GM19328 (cell line): ENCODE data around the gene CEP170B.
"Not testable (repeated sequence)": the region's sequence is repeated elsewhere in the genome, so short reads cannot be mapped to it uniquely, and the experiment has no call there.

ENCODE experiments used
- ATAC-seq: cut with Tn5 transposase; IDR thresholded peaks from one replicate; pipeline ENCODE4 v1.9.1; 2021; ENCODE audit warnings: mild to moderate bottlenecking, moderate library complexity; ENCODE audit not compliant: unreplicated experiment

The CEP170B gene

DNA sequence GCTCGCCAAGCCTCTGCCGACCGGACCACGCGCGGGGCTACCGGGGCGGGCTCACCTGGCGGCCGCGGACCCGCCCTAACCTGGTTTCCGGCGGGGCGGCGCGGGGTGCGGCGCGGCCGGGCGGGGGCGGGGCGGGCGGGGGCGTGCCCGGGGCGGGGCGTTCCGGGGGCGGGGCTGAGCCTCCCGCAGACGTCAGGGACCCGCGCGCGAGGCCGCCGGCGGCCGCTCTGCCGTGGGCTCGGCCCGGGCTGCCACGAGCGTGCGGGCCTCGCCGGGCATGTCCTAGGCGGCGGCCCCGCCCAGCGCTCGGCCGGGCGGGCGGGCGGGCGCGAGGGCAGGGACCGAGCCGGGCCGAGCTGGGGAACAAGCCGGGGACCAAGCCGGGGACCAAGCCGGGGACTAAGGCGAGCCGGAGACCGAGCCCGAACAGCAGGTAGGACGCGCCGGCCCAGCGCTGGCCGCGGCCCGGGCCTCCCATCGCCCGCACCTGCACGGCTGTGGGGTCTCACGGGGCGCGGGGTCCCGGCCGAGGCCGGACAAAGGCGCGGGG, at the start of gene CEP170B:
Gene CEP170B, plus strand, starts transcription at position 188 of the 550 bp plus-strand sequence. CDS start 3,183 bp downstream, outside the sequence.
- ATAC-seq = no peak

GRCh38 chr14:104816616-104816884, 48.5 kb upstream of the CEP170B start:
- peak; percentile 11 for ATAC-seq

DNA sequence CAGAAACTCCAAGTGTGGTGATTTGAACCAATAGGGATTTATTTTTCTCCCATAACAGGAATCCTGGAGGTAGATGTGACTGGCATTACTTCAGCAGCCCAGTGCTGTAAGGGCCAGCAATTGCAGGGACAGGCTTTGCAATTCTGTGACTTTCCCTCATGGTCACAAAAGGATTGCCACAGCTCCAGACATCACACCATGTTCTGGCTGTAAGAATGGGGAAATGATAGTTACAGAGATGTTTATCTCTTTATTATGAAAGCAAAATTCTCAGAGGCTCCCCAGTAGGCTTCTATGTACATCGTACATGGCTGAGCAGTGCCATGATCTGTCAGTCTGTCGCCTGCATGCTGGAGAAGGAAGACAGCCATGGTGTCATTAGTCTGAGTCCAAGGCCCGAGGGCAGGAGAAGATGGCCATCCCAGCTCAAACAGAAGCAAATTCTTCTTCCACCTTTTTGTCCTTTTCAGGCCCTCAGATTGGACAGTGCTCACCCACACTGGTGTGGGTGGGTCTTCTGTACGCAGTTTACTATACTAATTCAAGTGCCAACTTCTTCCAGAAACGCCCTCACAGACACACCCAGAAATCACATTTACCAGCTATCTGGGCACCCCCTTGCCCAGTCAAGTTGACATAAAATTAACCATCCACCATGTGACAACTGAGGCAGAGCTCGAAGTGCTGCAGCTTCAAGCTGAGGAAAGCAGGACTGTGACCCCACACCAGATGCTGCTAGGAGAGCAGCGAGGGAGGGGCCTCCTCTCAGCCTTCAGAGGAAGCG, 46.9 kb upstream of the CEP170B start:
- ATAC-seq = no peak

GRCh38 chr14:104818714-104819161, 46.3 kb upstream of the CEP170B start:
- ATAC-seq = no peak

- ATAC-seq = no peak
Observed at GRCh38 chr14:104819361-104819781, 45.7 kb upstream of the CEP170B start.

DNA sequence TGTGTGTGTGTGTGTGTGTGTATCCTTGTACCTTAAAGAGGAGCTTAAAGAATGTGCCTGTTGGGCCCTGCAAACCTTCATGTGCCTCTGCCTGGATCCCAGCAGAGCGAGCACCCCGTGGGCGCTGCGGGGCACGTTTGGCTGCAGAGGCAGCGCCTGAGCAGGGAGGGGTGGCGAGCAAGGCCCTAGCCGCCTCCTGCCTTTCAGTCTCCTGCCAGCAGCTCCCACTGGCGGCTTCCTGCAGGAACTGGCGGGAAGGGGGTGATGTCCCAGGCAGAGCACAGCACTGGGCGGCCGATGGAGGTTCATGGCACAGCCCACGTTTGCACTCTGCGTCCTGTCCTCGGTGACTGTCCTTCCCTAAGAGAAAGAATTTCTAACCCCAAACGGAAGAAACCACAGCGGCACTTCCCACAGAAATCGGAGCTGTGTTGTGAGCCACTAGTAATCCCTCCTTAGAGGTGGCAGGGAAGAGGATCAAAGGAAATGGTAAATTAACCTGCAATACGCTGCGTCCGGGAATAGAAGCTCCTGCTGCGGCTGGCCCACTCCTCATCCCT, 44.3 kb upstream of the CEP170B start:
- no peak for ATAC-seq

DNA sequence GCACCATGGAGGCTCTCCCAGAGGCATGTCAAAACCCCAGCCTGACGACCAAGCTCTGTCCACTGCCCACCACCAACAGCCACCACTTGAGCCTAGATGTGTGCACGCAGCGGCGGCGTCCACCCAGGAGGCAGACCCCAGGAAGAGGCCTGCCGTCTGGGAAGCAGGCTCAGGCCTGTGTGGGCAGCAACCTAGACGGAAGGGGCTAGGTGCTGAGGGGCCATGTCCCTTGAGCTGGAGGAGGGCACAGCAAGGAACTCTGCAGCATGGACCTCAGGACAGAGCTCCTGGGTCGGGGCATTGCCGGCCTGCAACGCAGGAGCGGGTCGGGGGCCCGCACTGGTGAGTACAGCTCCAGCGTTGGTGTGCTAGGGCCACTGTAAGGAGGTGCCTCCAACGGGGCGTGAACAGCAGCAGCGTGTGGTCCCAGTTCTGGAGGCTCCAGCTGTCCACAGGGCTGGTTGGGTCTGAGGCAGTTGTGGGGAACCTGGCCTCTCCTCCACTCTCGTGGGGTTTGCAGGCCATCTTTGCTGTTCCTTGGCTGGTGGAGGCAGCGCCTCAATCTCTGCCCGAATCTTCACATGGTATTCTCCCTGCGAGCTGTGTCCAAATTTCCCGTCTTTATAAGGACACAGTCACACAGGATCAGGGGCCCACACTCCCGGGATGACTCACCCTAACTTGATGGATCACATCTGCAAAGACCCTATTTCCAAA, 43.7 kb upstream of the CEP170B start:
- no peak for ATAC-seq

DNA sequence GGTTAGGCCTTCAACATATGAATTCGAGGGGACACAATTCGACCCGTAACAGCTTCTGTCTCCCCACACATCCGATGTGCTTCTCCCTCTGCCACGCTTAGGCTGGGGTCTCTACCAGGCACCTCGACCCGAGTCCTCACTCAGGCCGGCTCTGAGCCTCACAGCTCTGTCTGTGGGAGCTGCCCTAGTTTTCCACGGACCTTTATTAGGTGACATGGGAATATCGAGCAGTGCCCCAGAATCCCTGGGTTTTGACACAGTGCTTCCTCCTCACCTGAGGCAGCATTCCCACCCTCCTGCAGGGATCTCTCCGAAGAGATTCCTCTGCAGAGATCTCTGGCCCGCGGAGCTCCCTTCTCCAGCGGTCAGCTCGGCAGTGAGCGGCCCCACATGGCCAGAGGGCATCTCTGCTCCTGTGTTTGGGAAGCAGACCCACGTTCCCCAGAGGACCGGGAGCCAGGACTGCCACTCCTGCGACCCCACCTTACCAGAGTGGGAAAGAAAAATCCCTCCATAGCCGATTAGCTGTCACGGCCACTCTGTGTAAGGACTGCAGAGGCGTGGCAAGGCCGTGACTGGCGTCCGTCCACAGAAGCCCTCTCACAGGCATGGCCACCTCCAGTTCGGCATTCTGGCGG, 43.0 kb upstream of the CEP170B start:
- no peak for ATAC-seq

- no peak for ATAC-seq
Observed at GRCh38 chr14:104822821-104823615, 42.0 kb upstream of the CEP170B start.

GRCh38 chr14:104824353-104824997, 40.6 kb upstream of the CEP170B start:
- ATAC-seq = no peak

GRCh38 chr14:104826189-104826860, 38.7 kb upstream of the CEP170B start:
- ATAC-seq = no peak

GRCh38 chr14:104826861-104827176, 38.2 kb upstream of the CEP170B start:
- ATAC-seq = no peak

- ATAC-seq = no peak
Observed at GRCh38 chr14:104827177-104828055, 37.7 kb upstream of the CEP170B start.

DNA sequence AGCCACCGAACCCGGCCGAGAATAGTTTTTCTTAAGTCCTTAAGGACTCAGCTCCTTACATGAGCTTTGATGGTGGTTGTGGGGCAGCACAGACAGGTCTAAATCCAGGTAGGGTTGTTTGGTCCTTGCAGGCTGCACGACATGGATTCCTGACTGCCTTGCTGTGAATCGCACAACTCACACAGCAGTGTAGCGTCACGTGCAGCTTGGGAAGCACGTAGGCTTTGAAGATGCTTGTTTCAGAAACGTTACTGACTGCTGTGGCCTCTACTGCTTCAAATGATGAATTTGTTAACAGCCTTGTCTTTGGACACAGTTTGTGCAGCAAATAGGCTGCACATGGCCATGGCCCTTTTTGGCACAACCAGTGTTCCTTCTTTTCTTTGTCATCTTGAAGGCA, 34.3 kb upstream of the CEP170B start:
- ATAC-seq = no peak

GRCh38 chr14:104836171-104836935, 28.7 kb upstream of the CEP170B start:
- not testable (repeated sequence) for ATAC-seq

GRCh38 chr14:104841730-104842129, 23.3 kb upstream of the CEP170B start:
- ATAC-seq = no peak

DNA sequence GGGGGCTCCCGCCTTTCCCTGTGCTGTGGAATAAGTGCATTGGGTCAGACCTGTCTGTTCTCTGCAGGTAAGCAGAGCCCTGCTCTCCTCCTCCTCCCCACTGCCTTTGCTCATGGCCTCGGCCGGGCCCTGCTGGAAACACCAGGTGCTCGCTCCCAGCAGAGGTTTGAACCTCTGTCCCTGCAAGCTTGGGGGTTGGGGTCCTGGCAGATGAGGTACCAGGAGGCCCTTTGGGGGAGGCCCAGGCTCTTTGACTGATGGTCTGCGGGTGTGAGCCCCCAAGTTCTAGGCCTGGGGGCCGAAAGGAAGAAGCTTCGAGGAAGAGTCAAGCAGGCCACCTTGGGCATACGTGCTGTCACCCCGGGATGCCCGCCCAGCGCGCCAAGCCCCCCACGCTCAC, 22.1 kb upstream of the CEP170B start:
- ATAC-seq = no peak
